Islet precursor cell (in vitro differentiated cells): Measurements from ENCODE around the gene RBM14.
"Not testable (repeated sequence)": the region's sequence is repeated elsewhere in the genome, so short reads cannot be mapped to it uniquely, and the experiment has no call there.

ENCODE experiments used
- DNase-seq: peaks from one replicate; pipeline ENCODE4 v3.0.0-alpha.2; 2018

RBM14 gene

DNA sequence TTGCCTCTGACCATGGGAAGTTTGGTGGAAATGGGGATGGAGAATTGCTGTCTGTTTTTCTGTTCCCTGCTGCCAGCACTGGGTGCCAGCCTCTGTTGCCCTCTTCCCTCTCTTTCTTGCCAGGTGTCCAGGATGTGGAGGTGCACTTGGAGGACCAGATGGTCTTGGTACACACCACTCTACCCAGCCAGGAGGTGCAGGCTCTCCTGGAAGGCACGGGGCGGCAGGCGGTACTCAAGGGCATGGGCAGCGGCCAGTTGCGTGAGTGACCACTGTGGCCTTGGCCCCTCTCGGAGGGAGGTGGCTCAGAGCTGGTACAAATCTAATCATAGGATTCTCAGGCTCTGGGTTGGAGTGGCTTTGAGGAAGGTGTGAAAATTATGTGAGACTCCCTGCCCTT lies 17.4 kb upstream of the RBM14 start:
- DNase-seq: no peak

DNA sequence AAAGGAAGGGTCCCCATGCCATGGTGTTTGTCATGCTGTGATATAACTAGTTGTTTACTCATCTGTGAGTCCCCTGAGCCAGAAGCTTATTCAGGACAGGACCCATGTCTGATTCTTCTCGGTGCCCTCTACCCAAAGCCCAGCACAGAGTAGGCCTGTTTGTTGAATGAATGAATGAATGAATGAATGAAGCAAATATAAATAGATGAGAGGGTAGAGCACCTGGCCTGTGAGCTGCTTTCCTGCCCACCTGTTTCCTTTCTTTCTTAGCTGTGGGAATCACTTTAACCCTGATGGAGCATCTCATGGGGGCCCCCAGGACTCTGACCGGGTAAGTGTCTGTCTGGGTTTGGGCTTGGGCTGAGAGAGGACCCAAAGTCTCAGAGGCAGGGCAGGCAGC lies 16.2 kb upstream of the RBM14 start:
- no peak for DNase-seq

DNA sequence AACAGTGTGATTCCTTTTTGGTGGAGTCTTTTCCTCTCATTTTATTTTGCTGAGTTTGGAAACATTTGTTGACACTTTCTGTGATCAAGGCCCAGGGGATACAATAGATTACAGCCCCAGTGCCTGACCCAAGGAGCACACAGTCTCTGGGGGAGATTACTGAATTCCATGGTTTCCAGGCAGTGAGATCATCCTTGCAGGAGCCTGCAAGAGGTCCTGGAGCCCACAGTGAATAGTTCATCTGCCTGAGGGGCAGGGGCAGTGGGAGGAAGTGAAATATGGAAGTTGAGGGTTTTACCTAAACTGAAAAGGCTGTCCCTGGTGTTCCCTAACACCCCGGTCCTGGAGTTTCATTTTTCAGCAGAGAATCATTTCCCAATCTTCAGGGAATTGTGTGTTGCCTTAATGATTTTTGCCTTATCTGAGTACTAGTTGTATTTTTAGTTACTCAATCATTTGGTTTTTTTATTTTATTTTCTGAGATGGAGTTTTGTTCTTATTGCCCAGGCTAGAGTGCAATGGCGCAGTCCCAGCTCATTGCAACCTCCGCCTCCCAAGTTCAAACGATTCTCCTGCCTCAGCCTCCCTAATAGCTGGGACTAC lies 15.7 kb upstream of the RBM14 start:
- no peak for DNase-seq

DNA sequence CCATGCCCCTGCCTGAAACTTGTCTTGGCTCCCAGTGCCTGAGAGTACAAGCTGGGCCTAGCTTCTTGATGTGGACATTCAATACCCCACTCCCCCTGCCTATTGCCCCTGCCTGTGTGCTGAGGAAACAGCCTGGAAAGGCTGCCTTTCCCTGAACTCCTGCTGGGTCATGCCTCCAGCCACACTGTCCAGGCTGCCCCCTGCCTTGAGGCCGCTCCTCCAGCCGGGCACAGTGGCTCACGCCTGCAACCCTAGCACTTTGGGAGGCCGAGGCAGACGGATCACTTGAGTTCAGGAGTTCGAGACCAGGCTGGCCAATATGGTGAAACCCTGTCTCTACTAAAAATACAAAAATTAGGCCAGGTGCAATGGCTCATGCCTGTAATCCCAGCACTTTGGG lies 13.4 kb upstream of the RBM14 start:
- no peak for DNase-seq

GRCh38 chr11:66604155-66604554 lies 12.3 kb upstream of the RBM14 start:
- no peak for DNase-seq

DNA sequence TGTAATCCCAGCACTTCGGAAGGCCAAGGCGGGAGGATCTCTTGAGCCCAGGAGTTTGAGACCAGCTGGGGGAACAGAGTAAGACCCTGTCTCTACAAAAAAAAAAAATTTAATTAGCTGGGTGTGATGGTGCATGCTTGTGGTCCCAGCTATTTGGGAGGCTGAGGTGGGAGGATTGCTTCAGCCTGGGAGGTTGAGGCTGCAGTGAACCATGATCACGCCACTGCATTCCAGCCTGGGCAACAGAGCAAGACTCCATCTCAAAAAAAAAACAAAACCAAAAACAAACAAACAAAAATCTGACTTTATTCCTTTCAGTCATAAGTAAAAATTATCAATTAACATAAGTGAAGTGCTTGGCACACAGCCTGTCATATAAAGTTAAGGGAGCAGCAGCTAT lies 9.8 kb upstream of the RBM14 start:
- not testable (repeated sequence) for DNase-seq

DNA sequence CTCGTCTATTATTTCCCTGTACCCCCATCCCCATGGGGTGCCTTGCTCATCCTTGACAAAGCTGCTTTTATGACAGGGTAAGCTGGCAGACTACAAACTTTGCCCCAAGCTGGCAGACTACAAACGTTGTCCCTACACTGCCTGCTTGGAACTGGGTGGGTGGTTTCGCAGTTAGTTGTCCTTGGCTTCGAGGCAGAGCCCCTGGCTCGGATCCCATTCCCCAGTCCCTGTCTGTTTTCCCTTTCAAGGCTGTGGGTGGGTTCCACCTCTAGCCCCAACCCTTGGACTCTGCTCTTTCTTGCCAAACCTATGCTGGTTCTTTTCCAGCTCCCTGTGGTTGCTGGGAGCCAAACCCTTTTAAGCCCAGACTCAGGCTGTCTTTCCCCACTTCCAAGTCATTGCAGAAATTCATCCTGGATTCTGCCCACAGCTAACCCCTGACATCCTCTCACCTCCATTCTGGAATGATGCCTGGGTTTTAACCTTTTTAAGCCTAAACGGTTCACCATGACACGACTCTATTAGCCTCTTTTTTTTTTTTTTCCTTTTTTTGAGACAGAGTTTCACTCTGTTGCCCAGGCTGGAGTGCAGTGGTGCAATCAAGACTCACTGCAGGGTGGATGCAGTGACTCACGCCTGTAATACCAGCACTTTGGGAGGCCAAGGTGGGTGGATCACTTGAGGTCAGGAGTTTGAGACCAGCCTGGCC lies 9.2 kb upstream of the RBM14 start:
- no peak for DNase-seq

DNA sequence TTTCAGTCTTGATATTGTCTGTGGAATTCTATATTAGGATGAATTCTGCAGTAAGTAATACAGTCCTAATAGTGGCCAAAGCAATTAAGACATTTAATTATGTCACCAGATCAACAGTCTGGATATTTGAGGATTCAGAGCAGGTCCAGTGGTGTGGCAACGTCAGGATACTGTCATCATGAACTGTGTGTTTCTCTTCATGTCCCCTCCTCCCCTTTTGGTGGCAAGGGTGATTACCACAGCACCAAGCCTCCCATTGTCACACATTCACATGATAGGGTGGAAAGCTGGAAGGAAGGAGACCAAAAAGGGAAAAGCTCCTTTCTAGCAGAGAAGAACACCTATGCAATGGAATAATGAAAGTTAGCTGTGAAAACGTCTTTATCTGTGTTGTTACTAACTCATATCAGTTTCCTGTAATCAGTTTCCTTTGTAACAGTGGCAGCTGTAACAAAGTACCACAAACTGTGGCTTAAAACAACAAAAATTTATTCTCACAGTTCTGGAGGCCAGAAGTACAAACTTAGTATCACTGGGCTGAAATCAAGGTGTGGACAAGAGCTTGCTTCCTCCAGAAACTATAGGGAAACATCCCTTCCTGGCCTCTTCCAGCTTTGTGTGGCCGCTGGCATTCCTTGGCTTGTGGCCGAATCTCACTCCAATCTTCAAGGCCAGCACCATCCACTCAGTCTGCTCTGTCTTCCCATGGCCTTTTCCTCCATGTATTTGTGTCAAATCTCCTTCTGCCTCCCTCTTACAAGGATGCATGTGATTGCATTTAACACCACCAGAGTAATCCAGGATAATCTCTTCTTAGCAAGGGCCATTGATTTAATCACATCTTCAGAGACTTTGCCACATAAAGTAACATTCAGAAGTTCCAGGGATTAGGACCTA lies 6.5 kb upstream of the RBM14 start:
- DNase-seq: no peak

GRCh38 chr11:66612458-66612857 lies 4.0 kb upstream of the RBM14 start:
- DNase-seq: no peak

DNA sequence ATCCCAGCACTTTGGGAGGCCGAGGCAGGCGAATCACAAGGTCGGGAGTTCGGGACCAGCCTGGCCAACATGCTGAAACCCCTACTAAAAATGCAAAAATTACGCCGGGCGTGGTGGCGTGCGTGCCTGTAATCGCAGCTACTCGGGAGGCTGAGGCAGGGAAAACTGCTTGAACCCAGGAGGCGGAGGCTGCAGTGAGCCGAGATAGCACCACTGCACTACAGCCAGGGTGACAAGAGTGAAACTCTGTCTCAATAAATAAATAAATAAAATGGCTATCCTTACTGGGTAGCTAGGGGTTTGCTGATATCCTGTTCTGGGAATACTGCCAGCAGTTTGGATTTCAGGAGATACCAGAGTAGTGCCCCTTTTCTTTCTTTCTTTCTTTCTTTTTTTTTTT lies 2.4 kb upstream of the RBM14 start:
- DNase-seq: no peak

- DNase-seq: no peak
Observed at GRCh38 chr11:66617155-66617834, 865 bp downstream of the RBM14 start.

- DNase-seq: no peak
Observed at GRCh38 chr11:66619080-66619554, 2.7 kb downstream of the RBM14 start.

DNA sequence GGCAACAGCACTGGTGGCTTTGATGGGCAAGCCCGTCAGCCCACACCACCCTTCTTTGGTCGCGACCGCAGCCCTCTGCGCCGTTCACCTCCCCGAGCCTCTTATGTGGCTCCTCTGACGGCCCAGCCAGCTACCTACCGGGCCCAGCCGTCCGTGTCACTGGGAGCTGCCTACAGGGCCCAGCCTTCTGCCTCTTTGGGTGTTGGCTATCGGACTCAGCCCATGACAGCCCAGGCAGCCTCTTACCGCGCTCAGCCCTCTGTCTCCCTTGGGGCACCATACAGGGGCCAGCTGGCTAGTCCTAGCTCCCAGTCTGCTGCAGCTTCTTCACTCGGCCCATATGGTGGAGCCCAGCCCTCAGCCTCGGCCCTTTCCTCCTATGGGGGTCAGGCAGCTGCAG lies 8.0 kb downstream of the RBM14 start:
- DNase-seq: no peak

DNA sequence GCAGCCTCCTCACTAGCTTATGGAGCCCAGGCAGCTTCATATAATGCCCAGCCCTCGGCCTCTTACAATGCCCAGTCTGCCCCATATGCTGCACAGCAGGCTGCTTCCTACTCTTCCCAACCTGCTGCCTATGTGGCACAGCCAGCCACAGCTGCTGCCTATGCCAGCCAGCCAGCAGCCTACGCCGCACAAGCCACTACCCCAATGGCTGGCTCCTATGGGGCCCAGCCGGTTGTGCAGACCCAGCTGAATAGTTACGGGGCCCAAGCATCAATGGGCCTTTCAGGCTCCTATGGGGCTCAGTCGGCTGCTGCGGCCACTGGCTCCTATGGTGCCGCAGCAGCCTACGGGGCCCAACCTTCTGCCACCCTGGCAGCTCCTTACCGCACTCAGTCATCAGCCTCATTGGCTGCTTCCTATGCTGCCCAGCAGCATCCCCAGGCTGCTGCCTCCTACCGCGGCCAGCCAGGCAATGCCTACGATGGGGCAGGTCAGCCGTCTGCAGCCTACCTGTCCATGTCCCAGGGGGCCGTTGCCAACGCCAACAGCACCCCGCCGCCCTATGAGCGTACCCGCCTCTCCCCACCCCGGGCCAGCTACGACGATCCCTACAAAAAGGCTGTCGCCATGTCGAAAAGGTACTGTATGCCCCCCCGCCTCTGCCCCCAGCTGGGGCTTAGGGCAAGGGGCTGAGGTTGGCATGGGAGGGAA lies 8.8 kb downstream of the RBM14 start:
- no peak for DNase-seq

DNA sequence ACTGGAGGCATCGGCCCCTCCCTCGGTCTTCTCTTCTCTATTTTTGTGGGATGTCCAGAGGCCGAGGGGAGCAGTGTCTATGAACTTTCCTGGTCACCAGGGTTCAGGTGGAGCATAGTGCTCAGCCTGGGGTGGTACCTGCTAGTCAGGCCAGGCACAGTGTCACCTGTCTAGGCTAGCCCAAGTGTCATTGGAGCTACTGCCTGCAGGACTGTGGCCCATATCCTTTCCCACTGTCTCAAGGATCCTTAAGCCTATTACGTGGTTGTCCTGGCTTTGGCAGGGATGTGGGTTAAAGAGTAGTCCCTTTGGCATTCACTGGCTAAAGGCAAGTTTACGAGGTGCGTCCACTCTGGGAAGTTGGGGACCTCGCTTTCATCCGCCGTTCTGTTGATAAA lies 9.3 kb downstream of the RBM14 start:
- no peak for DNase-seq

DNA sequence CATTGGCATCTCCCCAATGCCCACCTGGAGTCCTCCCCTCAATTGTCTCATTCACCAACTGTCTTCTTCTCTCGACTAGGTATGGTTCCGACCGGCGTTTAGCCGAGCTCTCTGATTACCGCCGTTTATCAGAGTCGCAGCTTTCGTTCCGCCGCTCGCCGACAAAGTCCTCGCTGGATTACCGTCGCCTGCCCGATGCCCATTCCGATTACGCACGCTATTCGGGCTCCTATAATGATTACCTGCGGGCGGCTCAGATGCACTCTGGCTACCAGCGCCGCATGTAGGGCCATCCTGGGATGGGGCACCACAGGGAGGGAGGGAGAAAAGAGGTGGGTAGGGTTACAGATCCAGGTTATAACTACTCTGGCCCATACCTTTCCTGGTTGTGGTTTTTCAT lies 10.0 kb downstream of the RBM14 start:
- no peak for DNase-seq

DNA sequence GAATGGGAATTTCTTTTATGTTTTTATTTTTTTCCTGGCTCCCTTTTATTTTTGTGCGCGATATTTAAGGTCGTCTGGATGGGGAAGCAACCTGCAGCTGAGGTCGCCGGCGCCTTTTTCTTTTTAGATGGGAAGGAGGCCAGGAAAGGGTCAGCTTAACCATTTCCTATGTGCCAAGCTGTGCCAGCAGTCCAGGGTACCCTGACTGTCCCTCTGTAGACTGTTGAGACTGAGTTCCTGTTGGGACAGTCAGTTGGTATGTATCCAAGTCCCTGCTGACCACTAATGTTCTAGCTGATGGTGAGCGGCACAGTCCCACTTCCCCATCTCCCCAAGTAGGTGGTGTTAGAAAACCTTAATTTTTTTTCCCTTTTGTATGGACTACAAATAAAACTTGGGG lies 10.5 kb downstream of the RBM14 start:
- no peak for DNase-seq

DNA sequence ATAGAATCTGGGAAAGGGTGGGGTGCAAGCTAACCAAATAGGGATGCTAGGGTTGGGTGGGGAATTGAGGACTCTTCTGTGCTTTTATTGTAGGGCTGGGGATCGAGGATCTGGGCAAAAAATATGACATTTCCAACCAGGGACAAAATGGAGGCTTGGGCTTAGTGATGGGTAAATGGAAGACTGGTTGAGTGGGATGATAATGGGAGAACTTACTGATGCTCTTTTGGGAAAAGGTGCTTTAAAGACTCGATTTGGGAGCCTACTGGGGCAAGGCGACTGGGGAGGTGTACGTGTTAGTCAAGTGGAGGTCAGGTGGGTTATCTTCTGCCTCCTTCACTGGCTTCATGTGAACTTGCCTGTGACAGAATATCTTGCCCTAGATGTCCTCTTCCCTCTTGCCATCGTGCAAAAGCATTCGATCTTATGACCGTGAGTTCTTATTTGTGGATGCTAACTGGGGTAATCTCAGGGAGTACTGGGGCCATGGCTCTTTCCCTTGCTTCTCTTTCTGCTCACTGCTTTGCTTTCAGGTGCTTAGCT lies 11.7 kb downstream of the RBM14 start:
- DNase-seq: no peak

DNA sequence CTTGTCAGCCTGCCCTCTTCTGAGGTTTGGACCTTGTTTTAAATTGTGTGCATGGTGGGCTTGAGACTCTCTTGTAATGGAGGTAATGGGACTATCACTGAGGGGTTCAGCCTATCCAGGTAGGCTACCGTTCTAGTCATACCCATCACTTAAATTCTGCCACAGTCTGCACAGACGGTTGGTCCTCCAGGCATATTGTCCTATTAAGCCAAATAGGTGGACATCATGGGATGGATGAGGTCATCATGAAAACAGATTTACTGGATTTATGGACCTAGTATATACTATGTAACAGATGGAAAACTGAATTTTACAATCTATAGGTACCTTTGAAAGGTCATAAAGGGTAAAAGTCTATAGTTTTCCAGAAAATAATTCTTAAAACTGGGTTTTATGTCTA lies 12.9 kb downstream of the RBM14 start:
- DNase-seq: no peak

DNA sequence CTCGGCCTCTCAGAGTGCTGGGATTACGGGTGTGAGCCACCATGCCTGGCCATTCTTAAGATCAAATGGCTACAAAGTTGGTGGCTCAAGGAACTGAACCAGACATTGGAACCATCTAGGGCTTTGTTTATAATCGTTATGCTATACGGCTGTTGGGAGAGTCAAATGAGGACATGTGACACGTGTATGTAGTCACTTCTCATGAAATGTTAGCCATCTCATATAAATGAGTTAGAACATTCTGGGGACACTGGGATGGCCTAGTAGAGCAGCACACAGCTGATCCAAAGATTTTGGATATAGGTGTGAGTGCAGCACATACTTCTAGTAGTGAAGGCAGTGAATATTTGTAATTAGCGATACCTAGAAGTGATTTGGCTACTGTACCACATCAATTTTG lies 15.5 kb downstream of the RBM14 start:
- no peak for DNase-seq

DNA sequence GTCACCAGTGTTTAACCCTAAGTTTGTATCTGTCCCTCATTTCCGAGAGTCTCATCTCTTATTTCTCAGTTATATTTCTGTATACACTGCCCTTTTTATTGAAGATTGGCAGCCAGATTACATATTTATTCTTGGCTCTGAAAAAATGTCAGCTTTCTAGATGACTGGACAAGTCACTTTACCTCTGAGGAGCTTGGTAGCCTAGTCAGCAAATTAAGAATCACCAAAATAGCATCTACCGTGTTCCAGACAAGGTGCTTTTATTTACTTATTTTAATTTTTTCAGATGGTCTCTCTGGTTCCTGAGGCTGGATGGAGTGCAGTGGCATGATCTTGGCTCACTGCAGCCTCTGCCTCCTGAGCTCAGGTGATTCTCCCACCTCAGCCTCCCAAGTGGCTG lies 16.5 kb downstream of the RBM14 start:
- DNase-seq: no peak

- no peak for DNase-seq
Observed at GRCh38 chr11:66636411-66636810, 20.0 kb downstream of the RBM14 start.
